GM18508 (cell line): ENCODE results near the gene FOXD4L5.
"Not testable (repeated sequence)": the region's sequence is repeated elsewhere in the genome, so short reads cannot be mapped to it uniquely, and the experiment has no call there.

Experiments
- ATAC-seq: cut with Tn5 transposase; IDR thresholded peaks from one replicate; pipeline ENCODE4 v1.9.1; 2021; ENCODE audit warnings: moderate number of reproducible peaks; ENCODE audit not compliant: insufficient read depth, unreplicated experiment

The FOXD4L5 gene

DNA sequence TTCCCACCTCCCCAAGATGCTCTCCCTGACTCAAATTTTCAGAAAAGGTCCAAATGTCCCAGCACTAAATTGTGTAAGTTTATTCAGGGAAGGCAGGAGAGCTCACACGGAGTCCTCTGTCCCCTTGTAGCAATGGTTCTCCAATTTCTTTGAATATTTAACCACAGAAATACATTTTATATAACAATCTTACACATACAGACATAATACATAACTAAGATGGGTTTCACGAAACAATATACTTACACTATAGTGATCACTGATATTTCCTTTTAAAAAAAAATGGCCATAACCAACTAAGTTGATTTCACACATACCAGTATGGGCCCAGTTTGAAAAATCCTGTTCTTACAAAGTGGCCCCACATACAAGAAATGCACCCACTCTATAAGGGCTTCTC is at the start of gene FOXD4L5:
TSS of gene FOXD4L5 (minus strand) at position 101 of the 400 bp plus-strand sequence. CDS start 832 bp downstream, outside the sequence.
- ATAC-seq: not testable (repeated sequence)

DNA sequence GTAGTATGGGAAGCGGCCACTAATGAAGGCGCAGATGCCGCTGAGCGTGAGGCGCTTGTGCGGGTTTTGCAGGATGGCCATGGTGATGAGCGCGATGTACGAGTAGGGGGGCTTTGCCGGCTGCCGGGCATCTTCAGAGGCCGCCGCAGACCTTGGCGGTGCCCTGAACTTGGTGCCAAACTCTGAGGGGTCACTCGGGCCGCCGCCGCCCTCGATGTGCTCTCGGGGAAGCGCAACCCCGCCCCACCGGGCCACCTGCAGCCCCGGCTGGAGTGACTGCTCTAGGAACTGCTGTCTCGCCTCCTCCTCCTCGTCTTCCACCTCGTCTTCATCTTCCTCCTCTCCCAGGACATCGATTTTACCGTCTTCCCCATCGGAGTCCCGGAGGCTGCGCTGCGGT is 1.1 kb downstream of the FOXD4L5 start:
- ATAC-seq: not testable (repeated sequence)

- ATAC-seq: not testable (repeated sequence)
Observed at GRCh38 chr9:65282976-65283375, 2.0 kb downstream of the FOXD4L5 start.
